Parathyroid adenoma (tissue), 2 donors: ENCODE data around the gene KCNQ1OT1.

Source experiments
- H2AFZ ChIP-seq: fragments of 300-600 bp; sonication (generic); one replicate; pipeline ENCODE4 v1.7.0; 2017; ENCODE audit warnings: antibody characterized with exemption, mild to moderate bottlenecking
- H3K27ac ChIP-seq: fragments of 300-600 bp; sonication (generic); one replicate; pipeline ENCODE4 v1.7.0; 2017
- H3K27me3 ChIP-seq: fragments of 300-600 bp; sonication (generic); one replicate; pipeline ENCODE4 v1.7.0; 2017; ENCODE audit warnings: low read length; ENCODE audit not compliant: control insufficient read depth, insufficient read depth
- H3K36me3 ChIP-seq: fragments of 300-600 bp; sonication (generic); one replicate; pipeline ENCODE4 v1.7.0; 2017; ENCODE audit warnings: low read length; ENCODE audit not compliant: control insufficient read depth, insufficient read depth
- H3K4me1 ChIP-seq: fragments of 300-600 bp; sonication (generic); one replicate; pipeline ENCODE4 v1.7.0; 2017; ENCODE audit warnings: control low read depth
- H3K4me2 ChIP-seq: fragments of 300-600 bp; sonication (generic); one replicate; pipeline ENCODE4 v1.7.0; 2017; ENCODE audit warnings: low read length
- H3K4me3 ChIP-seq: fragments of 300-600 bp; sonication (generic); one replicate; pipeline ENCODE4 v1.7.0; 2017; ENCODE audit warnings: low read depth, low read length
- H3K79me2 ChIP-seq: fragments of 300-600 bp; sonication (generic); one replicate; pipeline ENCODE4 v1.7.0; 2017; ENCODE audit warnings: control low read depth
- H3K9ac ChIP-seq: fragments of 300-600 bp; sonication (generic); one replicate; pipeline ENCODE4 v1.7.0; 2017; ENCODE audit warnings: mild to moderate bottlenecking
- H3K9me3 ChIP-seq: fragments of 300-600 bp; sonication (generic); one replicate; pipeline ENCODE4 v1.7.0; 2017; ENCODE audit warnings: low read length; ENCODE audit not compliant: control insufficient read depth
- TF ChIP-seq, protein P1 (sequence below): fragments of 300-600 bp; sonication (generic); IDR thresholded peaks from one replicate; pipeline ENCODE4 v1.7.0; 2017; ENCODE audit warnings: antibody characterized with exemption, mild to moderate bottlenecking
- donor health status: primary hyperparathyroidism.

KCNQ1OT1 gene

DNA sequence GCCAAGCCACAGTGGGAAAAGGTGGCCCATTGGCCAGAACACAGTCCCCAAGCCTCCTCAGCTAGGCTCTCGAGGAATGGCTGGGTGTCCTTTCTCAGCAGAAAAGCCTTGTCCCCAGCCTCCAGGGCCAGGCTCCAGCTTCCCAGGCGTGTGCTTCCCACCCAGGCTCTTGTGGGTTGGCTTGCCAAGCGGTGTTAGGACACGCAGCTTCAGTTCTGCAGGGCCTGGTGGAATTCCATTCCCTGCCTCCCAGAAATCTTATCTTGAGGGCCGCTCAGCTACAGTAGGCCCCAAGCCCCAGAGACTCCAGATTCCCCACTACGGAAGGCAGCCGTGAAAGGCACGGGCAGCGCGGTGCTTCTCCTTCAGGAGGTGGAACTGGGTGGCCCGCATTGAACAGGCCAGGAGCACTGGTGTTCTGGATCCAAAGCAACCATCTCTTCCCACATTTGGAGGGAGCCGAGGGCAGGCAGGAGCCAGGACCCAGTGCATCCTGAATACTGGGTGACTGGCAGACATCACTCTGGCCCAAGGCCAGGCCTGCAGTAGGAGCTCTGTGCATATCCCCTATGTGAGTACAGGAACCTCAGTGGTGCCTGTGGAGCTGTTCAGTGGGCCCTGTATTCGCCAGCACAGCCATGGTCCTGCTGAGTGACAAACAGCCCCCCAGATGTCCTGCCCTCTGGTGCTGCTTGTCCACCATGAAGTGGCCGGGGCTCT lies 16.7 kb upstream of the KCNQ1OT1 start:
- Histone ChIP-seq H3K9me3 (no peaks in the 10 kb centered on the region), H3K27me3 (no peaks in the 10 kb centered on the region), H3K4me1 (no peaks in the 10 kb centered on the region), H2AFZ (no peak overlapping the region), H3K9ac (no peak overlapping the region), H3K4me3 (no peak overlapping the region), H3K36me3 (no peaks in the 10 kb centered on the region), H3K4me2 (no peak overlapping the region), H3K79me2 (no peaks in the 10 kb centered on the region), H3K27ac (no peak overlapping the region)
- TF ChIP-seq, protein P1, sequence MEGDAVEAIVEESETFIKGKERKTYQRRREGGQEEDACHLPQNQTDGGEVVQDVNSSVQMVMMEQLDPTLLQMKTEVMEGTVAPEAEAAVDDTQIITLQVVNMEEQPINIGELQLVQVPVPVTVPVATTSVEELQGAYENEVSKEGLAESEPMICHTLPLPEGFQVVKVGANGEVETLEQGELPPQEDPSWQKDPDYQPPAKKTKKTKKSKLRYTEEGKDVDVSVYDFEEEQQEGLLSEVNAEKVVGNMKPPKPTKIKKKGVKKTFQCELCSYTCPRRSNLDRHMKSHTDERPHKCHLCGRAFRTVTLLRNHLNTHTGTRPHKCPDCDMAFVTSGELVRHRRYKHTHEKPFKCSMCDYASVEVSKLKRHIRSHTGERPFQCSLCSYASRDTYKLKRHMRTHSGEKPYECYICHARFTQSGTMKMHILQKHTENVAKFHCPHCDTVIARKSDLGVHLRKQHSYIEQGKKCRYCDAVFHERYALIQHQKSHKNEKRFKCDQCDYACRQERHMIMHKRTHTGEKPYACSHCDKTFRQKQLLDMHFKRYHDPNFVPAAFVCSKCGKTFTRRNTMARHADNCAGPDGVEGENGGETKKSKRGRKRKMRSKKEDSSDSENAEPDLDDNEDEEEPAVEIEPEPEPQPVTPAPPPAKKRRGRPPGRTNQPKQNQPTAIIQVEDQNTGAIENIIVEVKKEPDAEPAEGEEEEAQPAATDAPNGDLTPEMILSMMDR, result no peak

DNA sequence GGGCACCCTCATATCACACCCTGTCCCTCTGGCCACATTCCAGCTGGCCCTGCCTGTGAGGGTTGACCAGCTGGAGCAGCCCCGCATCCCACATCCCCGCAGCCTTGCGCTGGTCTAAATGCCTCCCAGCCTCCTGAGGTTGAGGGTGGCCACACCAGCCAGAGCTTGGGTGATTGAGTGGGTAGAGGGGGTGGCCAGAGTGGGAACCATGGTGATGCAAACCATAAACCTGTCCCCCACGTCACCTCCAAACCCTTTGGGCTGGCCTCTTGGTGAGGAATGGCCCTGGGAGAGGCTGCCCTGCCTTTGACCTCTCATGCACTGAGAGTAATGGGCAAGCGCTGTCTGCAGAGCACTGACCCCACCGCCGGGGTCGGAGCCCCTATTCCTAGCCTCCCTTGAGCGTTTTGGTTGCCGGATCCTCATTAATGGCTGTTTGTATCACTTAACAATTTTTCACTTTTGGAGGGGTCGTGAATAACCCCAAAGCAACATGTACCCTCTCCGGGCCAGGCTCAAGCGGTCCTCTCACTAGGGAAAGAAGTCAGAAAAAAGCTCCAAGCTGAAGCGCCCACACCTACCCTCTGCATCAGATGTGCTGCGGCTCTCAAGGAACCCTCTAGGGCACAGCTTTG lies 16.0 kb upstream of the KCNQ1OT1 start:
- Histone ChIP-seq H3K4me3 (no peak overlapping the region), H3K4me2 (no peak overlapping the region), H3K9me3 (no peaks in the 10 kb centered on the region), H3K27ac (no peak overlapping the region), H2AFZ (no peak overlapping the region), H3K4me1 (no peaks in the 10 kb centered on the region), H3K27me3 (no peaks in the 10 kb centered on the region), H3K79me2 (no peaks in the 10 kb centered on the region), H3K36me3 (no peaks in the 10 kb centered on the region), H3K9ac (no peak overlapping the region)
- TF ChIP-seq, protein P1, result no peak

DNA sequence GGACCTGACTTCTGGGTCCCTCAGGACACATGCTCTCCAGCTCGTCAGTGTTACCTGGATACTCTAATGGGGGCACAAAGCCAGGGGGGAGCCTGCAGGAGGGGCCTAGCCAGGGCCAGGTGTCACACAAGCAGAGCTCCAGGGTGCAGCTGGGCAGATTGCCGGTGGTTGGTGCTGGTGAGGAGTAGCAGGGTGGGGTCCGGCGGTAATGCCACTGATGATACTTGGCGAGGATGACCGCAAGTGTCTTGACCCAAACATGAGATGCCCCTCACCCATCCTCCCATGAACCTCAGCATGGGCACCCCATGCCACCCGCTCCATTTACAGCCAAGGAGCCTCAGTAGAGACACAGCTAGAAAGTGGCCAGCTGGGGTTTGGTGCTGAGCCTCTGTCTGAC lies 15.1 kb upstream of the KCNQ1OT1 start:
- no peak overlapping the region for H2AFZ ChIP-seq
- H3K36me3 ChIP-seq, result no peaks in the 10 kb centered on the region
- no peaks in the 10 kb centered on the region for H3K4me1 ChIP-seq
- H3K9me3 ChIP-seq, result no peaks in the 10 kb centered on the region
- no peak overlapping the region for H3K9ac ChIP-seq
- no peak overlapping the region for H3K27ac ChIP-seq
- TF ChIP-seq, protein P1, result no peak
- no peak overlapping the region for H3K4me3 ChIP-seq
- no peaks in the 10 kb centered on the region for H3K27me3 ChIP-seq
- no peaks in the 10 kb centered on the region for H3K79me2 ChIP-seq
- no peak overlapping the region for H3K4me2 ChIP-seq

DNA sequence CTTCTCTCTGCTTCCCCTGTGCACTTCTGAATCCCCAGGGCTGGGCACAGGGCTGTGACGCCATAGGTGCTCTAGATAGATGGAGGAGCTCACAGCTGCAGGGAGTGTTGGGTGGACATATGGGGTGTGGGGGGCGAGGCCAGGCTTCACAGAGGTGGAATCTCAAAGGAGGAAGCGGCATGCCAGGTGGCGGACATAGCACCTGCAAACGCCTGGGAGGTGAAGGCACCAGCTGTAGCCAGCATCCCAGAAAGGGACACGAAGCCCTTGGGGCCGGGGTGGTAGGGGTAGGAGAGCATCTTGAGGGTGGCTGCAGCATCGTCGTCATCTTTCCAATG lies 14.6 kb upstream of the KCNQ1OT1 start:
- H3K9me3 ChIP-seq, result no peaks in the 10 kb centered on the region
- H2AFZ ChIP-seq, result no peak overlapping the region
- H3K9ac ChIP-seq, result no peak overlapping the region
- H3K4me1 ChIP-seq, result no peaks in the 10 kb centered on the region
- no peaks in the 10 kb centered on the region for H3K27me3 ChIP-seq
- H3K4me3 ChIP-seq, result no peak overlapping the region
- no peak overlapping the region for H3K27ac ChIP-seq
- TF ChIP-seq, protein P1, result no peak
- no peaks in the 10 kb centered on the region for H3K36me3 ChIP-seq
- H3K79me2 ChIP-seq, result no peaks in the 10 kb centered on the region
- H3K4me2 ChIP-seq, result no peak overlapping the region
